HCT116 (cell line): ENCODE data around the gene C5orf58. TPM values are rescaled to one million over a fixed set of nuclear protein-coding genes. Genes with fewer than 3 reads are reported as not detected.

Source experiments
- ATAC-seq: fragments of 200-7000 bp; cut with Tn5 transposase; 2 replicates; pipeline ENCODE4 v1.9.1; 2020; ENCODE audit warnings: mild to moderate bottlenecking, moderate library complexity
- BruUV-seq: library from RNA; stranded (reverse); fragments of 400-500 nt; replicated peaks from 2 replicates; lab custom pipeline; 2021; lab: Mats Ljungman, UMichigan
- CTCF ChIA-PET: fragments of 300-600 bp; sonication (Branson Sonifier 250); formaldehyde crosslinking; loops from one replicate; lab custom pipeline; 2021; ENCODE audit warnings: antibody characterized with exemption; lab: Charles Lee
- POLR2A ChIA-PET: fragments of 300-600, 350-600 bp; sonication (Branson Sonifier 250); formaldehyde crosslinking; loops from one replicate; lab custom pipeline; 2021; ENCODE audit warnings: antibody characterized with exemption; lab: Charles Lee
- RAD21 ChIA-PET, 2 experiments: fragments of 300-600 bp; sonication (Branson Sonifier 250); formaldehyde crosslinking; loops; one replicate each; lab custom pipeline; 2023; ENCODE audit warnings: low total read pairs in 2 of 2; ENCODE audit not compliant: uncharacterized antibody in 2 of 2, unreplicated experiment in 2 of 2, low non-redundant PET in 1 of 2; lab: Charles Lee
- DNase-seq: peaks from one replicate; pipeline ENCODE4 v3.0.0-alpha.2; 2010; ENCODE audit warnings: low read depth, low spot score
- H2AFZ ChIP-seq: fragments of 200-600 bp; shearing (Covaris generic), sonication (generic); 2 replicates; pipeline ENCODE4 v1.6.1; 2017; ENCODE audit warnings: low read depth, mixed run types, mixed read lengths, antibody characterized with exemption, low read length; ENCODE audit not compliant: poor library complexity, severe bottlenecking
- H3K27ac ChIP-seq: 2 replicates; pipeline ENCODE4 v1.5.1; 2012; ENCODE audit warnings: low read depth, low read length
- H3K27me3 ChIP-seq: fragments of 200-600 bp; sonication (generic); 2 replicates; pipeline ENCODE4 v1.6.1; 2016; ENCODE audit warnings: mixed run types, low read length, mixed read lengths; ENCODE audit not compliant: insufficient read depth
- H3K36me3 ChIP-seq, 2 experiments: fragments of 200-500 bp in 1 of 2; fragments of 200-600 bp in 1 of 2; sonication (Bioruptor generic) in 1 of 2; sonication (generic) in 1 of 2; 2 replicates each; pipeline versions ENCODE4 v1.5.1 to v1.6.1; 2014 to 2016; ENCODE audit warnings: low read length in 2 of 2, inconsistent platforms in 1 of 2, mixed read lengths in 1 of 2, mixed run types in 1 of 2; ENCODE audit not compliant: insufficient read depth in 2 of 2, control insufficient read depth in 1 of 2
- H3K4me1 ChIP-seq, 2 experiments: fragments of 200-600 bp in 1 of 2; sonication (generic) in 1 of 2; 2 replicates each; pipeline versions ENCODE4 v1.5.1 to v1.6.1; 2012 to 2017; ENCODE audit warnings: low read length in 2 of 2, inconsistent platforms in 1 of 2, mild to moderate bottlenecking in 1 of 2, mixed read lengths in 1 of 2, mixed run types in 1 of 2, moderate library complexity in 1 of 2; ENCODE audit not compliant: insufficient read depth in 2 of 2, control insufficient read depth in 1 of 2
- H3K4me2 ChIP-seq: fragments of 200-600 bp; sonication (generic); 2 replicates; pipeline ENCODE4 v1.6.1; 2017; ENCODE audit warnings: mixed run types, low read length, mixed read lengths
- H3K4me3 ChIP-seq, 2 experiments: fragments of 200-600 bp in 1 of 2; sonication (generic) in 1 of 2; replicated peaks in 1 of 2; 2 replicates each; pipeline ENCODE4 v1.5.1; 2011 to 2016; ENCODE audit warnings: low read length in 2 of 2, control low read depth in 1 of 2, low read depth in 1 of 2, mild to moderate bottlenecking in 1 of 2, mixed read lengths in 1 of 2, mixed run types in 1 of 2
- H3K79me2 ChIP-seq: fragments of 200-600 bp; sonication (generic); 2 replicates; pipeline ENCODE4 v1.6.1; 2017; ENCODE audit warnings: mild to moderate bottlenecking, mixed run types, low read length, moderate library complexity, mixed read lengths; ENCODE audit not compliant: insufficient read depth
- H3K9ac ChIP-seq: fragments of 200-600 bp; sonication (generic); 2 replicates; pipeline ENCODE4 v1.6.1; 2016; ENCODE audit warnings: low read length, mixed read lengths
- H3K9me2 ChIP-seq: fragments of 200-600 bp; sonication (generic), shearing (Covaris generic); 2 replicates; pipeline ENCODE4 v1.6.1; 2017; ENCODE audit warnings: mixed run types, mild to moderate bottlenecking, moderate library complexity; ENCODE audit not compliant: insufficient read depth
- H3K9me3 ChIP-seq, 2 experiments: fragments of 200-500 bp in 1 of 2; fragments of 200-600 bp in 1 of 2; sonication (Bioruptor generic) in 1 of 2; sonication (generic) in 1 of 2; 2 replicates each; pipeline ENCODE4 v1.6.1; 2014 to 2017; ENCODE audit warnings: low read length in 2 of 2, mixed read lengths in 2 of 2, inconsistent platforms in 1 of 2, low read depth in 1 of 2, mild to moderate bottlenecking in 1 of 2, mixed run types in 1 of 2, moderate library complexity in 1 of 2; ENCODE audit not compliant: control insufficient read depth in 1 of 2, insufficient read depth in 1 of 2
- H4K20me1 ChIP-seq: fragments of 200-600 bp; sonication (generic), shearing (Covaris generic); 2 replicates; pipeline ENCODE4 v1.6.1; 2017; ENCODE audit warnings: mixed run types, mild to moderate bottlenecking, moderate library complexity; ENCODE audit not compliant: insufficient read depth
- CEBPB ChIP-seq: IDR thresholded peaks from 2 replicates; pipeline ENCODE4 v1.6.1; 2012; ENCODE audit warnings: low read depth
- EZH2 ChIP-seq: fragments of 200-600 bp; sonication (generic); IDR thresholded peaks from 2 replicates; pipeline ENCODE4 v1.6.1; 2017; ENCODE audit warnings: antibody characterized with exemption, mixed run types
- POLR2A ChIP-seq: IDR thresholded peaks from 2 replicates; pipeline ENCODE4 v1.7.0; 2011; ENCODE audit warnings: borderline replicate concordance; ENCODE audit not compliant: insufficient read depth, insufficient read length; ENCODE audit errors: extremely low read depth
- REST ChIP-seq: IDR thresholded peaks from 2 replicates; pipeline ENCODE4 v1.6.1; 2012; ENCODE audit warnings: low read depth
- ZNF274 ChIP-seq: fragments of 200-500 bp; sonication (Bioruptor generic); IDR thresholded peaks from 2 replicates; pipeline ENCODE4 v1.6.1; 2014; ENCODE audit warnings: mild to moderate bottlenecking, low read depth, low read length, inconsistent platforms
- intact Hi-C: fragments of 100-400 bp; cut with micrococcal nuclease; formaldehyde crosslinking; loops from 2 replicates; pipeline ENCODE4 v1.10.0; 2022
- total RNA-seq: library from RNA; stranded (reverse); gene quantifications from one replicate; pipeline ENCODE4 v1.2.1, GENCODE V29; 2021; ENCODE audit not compliant: unreplicated experiment
- TF ChIP-seq, protein P1 (sequence below): IDR thresholded peaks from 2 replicates; pipeline ENCODE4 v1.6.1; 2012

C5orf58 gene
- total RNA-seq, 1 experiment from 2014 or later = not detected

- no peaks in the 10 kb centered on the region for H3K79me2 ChIP-seq
- intact Hi-C loops = no loop called here
- ChIA-PET RAD21 (no interaction called here), POLR2A (no interaction called here), CTCF (no interaction called here)
- DNase-seq = no peak
- no peak overlapping the region for H3K4me3 ChIP-seq
- H4K20me1 ChIP-seq = no peaks in the 10 kb centered on the region
- TF ChIP-seq EZH2 = no peak
- no peak for TF ChIP-seq CEBPB
- no peak for TF ChIP-seq POLR2A
- no peak for TF ChIP-seq REST
- TF ChIP-seq ZNF274 = no peak
- TF ChIP-seq, protein P1, sequence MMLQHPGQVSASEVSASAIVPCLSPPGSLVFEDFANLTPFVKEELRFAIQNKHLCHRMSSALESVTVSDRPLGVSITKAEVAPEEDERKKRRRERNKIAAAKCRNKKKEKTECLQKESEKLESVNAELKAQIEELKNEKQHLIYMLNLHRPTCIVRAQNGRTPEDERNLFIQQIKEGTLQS = no peak
- peaks cover 0 to 8% of the 10 kb centered on the region in 2 experiments; a peak in 1 of 4 replicates for H3K9me3 ChIP-seq
- ATAC-seq = no peak
- H3K36me3 ChIP-seq = no peaks in the 10 kb centered on the region
- H3K27ac ChIP-seq = no peak overlapping the region
- H2AFZ ChIP-seq = no peak overlapping the region
- H3K4me1 ChIP-seq = no peaks in the 10 kb centered on the region
- no TSS peak for BruUV-seq
- peaks cover 21% of the 10 kb centered on the region; the same call in 1 of the 2 replicates for H3K27me3 ChIP-seq
- no peaks in the 10 kb centered on the region for H3K9me2 ChIP-seq
- H3K4me2 ChIP-seq = no peak overlapping the region
- H3K9ac ChIP-seq = no peak overlapping the region
These were observed 46.7 kb downstream of the C5orf58 start for GRCh38 chr5:170279459-170279817.
